GM21367 (cell line): ENCODE measurements around the gene CRTC2.

Experiments used
- ATAC-seq: cut with Tn5 transposase; IDR thresholded peaks from one replicate; pipeline ENCODE4 v1.9.1; 2021; ENCODE audit not compliant: unreplicated experiment

Gene CRTC2

DNA sequence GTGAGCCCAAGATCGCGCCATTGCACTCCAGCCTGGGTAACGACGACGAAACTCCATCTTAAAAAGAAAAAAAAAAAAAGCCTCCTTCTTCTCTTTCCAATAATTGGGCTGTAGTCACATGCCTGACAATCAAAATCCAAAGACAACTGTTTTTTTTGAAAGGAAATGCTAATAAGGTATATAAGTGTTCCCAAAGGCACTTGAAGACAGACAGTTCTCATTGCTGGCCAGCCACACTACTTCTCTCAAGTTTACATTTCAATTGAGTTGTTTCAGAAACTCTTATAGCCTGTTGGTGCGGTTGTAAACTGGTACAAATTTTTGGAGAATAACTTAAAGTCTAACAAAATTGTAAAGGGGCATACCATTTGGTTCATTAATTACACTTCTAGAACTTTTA, 58.9 kb downstream of the CRTC2 start:
- no peak for ATAC-seq
